GM12872 (cell line): Measurements from ENCODE around the gene SCIN.

Experiments
- TF ChIP-seq, protein P1 (sequence below): IDR thresholded peaks from 3 replicates; pipeline ENCODE4 v1.5.1; 2011; ENCODE audit warnings: low read depth, mild to moderate bottlenecking, low read length, moderate library complexity; ENCODE audit not compliant: insufficient read depth

The SCIN gene

DNA sequence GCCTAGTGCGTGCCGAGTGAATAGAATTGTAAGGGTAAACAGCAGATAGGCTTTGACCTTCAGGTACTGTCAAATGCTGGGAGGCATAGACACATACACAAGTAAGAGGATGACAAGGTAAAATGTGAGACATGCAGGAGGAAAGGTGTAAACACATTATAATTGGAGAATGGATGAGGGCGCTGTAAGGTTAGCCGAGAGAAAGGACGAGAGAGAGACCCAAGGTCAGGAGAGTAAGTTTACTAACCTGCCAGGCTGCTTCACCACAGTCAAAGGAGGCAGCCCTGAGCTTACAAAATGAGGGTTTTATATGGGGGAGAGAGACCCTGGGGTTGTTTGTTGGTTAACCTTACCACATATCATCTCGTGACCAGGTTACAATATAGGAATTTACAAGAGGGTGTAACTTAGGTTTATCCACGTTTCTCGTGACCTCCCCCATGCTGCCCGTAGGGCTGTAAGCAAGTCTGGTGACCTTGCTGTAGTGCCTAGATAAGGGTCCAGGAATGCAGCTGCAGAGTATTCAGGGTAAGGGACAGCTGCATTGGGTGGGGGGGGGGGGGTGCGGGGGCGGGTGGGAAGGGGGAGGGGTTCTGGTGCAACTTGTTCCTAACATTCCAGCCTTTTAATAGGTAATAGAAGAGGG lies 17.9 kb downstream of the SCIN start:
- TF ChIP-seq, protein P1, sequence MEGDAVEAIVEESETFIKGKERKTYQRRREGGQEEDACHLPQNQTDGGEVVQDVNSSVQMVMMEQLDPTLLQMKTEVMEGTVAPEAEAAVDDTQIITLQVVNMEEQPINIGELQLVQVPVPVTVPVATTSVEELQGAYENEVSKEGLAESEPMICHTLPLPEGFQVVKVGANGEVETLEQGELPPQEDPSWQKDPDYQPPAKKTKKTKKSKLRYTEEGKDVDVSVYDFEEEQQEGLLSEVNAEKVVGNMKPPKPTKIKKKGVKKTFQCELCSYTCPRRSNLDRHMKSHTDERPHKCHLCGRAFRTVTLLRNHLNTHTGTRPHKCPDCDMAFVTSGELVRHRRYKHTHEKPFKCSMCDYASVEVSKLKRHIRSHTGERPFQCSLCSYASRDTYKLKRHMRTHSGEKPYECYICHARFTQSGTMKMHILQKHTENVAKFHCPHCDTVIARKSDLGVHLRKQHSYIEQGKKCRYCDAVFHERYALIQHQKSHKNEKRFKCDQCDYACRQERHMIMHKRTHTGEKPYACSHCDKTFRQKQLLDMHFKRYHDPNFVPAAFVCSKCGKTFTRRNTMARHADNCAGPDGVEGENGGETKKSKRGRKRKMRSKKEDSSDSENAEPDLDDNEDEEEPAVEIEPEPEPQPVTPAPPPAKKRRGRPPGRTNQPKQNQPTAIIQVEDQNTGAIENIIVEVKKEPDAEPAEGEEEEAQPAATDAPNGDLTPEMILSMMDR: no peak

DNA sequence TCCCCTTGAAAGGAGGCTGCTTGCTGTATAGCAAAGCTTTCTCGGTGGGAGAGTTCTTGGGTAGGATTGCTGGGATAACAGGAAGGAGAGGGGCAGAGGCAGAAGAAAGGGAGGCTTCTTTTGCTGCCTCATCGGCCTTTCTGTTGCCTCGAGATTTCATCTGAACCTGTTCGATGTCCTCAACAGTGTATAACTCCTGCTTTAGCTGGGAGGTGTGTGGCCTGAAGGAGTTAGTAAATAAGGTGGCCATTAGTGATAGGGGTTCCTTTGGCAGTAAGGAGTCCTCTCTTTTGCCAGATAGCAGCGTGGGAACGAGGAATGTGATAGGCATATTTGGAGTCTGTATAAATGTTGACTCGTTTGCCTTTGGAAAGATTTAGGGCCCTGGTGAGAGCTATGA lies 20.0 kb downstream of the SCIN start:
- TF ChIP-seq, protein P1: no peak

DNA sequence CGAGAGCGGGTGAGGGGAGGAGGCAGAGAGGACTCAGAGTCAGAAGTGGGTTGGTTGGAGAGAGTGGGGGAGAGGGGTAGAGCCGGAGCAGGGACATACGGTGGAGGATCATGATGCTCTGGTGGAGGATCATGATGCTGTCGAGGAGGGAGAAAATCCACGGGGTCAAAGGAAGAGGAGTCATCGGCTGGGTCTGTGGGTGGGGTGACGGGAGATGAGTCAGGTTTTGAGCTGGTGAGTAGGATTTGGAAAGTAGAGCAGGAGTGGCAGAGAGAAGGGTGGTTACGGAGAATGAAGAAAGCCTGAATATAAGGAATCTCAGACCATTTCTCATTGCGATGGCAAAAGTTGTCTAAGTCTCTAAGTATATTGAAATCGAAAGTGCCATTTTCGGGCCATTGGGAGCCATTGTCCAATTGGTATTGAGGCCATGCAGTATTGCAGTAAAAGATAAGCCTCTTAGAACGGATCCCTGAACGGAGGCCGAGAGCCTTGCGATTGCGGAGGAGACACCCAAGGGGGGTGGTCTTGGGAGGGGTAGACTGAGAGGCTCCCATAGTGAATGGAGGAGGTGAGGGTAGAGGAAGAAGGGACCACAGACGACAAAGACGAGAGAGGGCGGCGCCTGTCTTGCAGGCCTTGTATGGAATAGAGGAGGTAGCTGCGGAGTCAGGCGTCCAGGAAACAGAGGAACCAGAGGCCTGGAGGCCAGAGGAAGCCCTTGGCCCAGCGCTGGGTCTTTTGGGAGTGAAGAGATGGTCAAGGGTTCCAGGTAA lies 23.8 kb downstream of the SCIN start:
- TF ChIP-seq, protein P1: no peak

DNA sequence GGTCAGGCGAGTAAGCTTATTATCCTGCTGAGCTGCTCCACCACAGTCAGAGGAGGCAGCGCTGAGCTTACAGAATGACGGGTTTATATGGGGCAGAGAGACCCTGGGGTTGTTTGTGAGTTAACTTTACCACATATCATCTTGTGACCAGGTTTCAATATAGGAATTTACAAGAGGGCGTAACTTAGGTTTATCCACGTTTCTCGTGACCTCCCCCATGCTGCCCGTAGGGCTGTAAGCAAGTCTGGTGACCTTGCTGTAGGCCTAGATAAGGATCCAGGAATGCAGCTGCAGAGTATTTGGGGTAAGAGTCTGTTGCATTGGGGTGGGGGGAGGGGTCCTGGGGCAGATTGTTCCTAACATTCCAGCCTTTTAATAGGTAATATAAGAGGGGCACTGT lies 24.6 kb downstream of the SCIN start:
- TF ChIP-seq, protein P1: no peak

DNA sequence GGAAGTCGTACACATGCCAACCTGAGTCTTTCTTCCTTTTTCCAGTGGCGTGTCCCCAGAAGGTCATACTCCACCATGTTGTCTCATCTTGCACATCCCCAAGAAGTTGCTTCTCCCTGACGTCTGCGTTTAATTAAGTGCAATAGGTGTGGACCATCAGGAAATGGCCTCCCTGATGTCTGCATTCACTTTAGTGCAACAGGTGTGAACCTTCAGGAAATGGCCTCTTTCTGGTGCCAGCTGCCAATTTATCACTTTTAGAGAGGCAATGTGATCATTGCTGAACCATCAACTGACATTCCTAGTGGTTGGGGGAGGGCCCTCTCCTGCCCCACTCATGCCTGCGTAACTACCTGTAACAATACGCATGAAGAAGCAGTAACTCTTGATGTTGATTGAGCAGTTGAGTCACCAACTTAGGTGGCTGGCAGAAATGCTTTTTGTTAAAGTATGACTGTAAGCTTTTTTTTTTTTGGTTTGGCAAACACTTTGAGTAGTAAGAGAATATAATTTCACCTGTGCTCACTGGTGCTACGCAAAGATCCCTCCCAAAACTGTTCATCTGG lies 25.8 kb downstream of the SCIN start:
- TF ChIP-seq, protein P1: no peak

DNA sequence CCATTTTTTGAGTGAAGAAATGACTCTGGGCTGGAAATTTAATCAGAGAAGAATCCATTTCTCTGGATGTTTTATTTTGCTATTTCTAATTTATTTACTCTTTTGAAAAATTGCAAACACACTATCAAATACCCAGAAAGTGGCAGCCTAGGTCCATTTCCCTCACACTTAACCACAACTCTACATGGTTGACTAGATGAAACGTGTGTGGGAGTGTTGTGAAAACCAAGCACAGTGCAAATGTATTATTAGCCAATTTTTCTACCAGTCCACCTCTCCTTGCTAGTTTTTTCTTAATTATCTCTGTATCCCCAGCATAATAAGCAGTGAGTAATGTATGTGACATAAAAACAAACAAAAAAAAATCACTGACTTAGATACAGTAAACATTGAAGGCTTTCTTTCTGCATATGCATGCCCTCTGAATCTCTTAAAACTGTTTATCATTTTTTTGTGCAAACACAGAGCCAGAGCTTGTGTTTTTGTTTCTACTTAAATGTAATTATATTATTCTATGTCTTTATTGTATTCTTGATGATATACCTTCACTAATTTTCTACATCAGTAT lies 30.9 kb downstream of the SCIN start:
- TF ChIP-seq, protein P1: no peak

DNA sequence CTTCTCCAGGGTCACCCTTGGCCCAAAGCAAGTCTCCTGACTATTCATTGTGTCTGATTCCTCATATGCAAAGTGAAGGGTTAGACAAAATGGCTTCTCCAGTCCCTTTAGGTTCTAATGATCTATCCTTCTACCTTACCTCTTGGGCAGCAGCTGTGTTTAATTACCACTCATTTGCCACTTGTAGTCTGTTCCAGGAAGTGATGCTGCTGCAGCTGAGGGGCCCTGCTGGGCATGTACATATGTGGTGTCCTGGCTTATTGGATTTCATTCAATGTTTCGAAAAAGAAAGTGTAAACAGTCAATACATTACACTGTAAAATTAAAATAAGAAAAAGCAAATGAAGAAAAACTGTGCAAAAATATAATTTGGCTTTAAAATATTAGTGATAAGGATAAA lies 36.6 kb downstream of the SCIN start:
- TF ChIP-seq, protein P1: no peak
